22Rv1 (cell line): ENCODE data around the gene COIL.

Experiments
- CTCF ChIP-seq: fragments of 450-650 bp; IDR thresholded peaks from 2 replicates; pipeline ENCODE4 v1.5.1; 2017; ENCODE audit warnings: mild to moderate bottlenecking
- ZFX ChIP-seq: fragments of 450-650 bp; IDR thresholded peaks from 2 replicates; pipeline ENCODE4 v1.6.1; 2017; ENCODE audit warnings: antibody characterized with exemption, borderline replicate concordance

- TF ChIP-seq CTCF (no peak), ZFX (no peak)
Observed at GRCh38 chr17:56929362-56929969, 31.4 kb downstream of the COIL start.
